HS-27A (cell line): ENCODE data around the gene TCP11L2.

ENCODE experiments used
- DNase-seq: peaks from one replicate; pipeline ENCODE4 v3.0.0-alpha.2; 2012; ENCODE audit warnings: low read depth, missing footprints

TCP11L2 gene

GRCh38 chr12:106302401-106303201 is at the start of gene TCP11L2:
TCP11L2 (plus strand) TSS chr12:106302733; CDS start chr12:106311076, 8,343 bp downstream.
- DNase-seq, result no peak

- DNase-seq, result no peak
Observed at GRCh38 chr12:106254724-106255123, 47.8 kb upstream of the TCP11L2 start.

- no peak for DNase-seq
Observed at GRCh38 chr12:106255493-106255892, 47.0 kb upstream of the TCP11L2 start.

- no peak for DNase-seq
Observed at GRCh38 chr12:106255952-106256351, 46.6 kb upstream of the TCP11L2 start.

GRCh38 chr12:106256524-106256923 is 46.0 kb upstream of the TCP11L2 start:
- DNase-seq, result no peak

- DNase-seq, result no peak
Observed at GRCh38 chr12:106258226-106258625, 44.3 kb upstream of the TCP11L2 start.

- no peak for DNase-seq
Observed at GRCh38 chr12:106258935-106259334, 43.6 kb upstream of the TCP11L2 start.

GRCh38 chr12:106265116-106265515 is 37.4 kb upstream of the TCP11L2 start:
- no peak for DNase-seq

- DNase-seq, result no peak
Observed at GRCh38 chr12:106267535-106267934, 35.0 kb upstream of the TCP11L2 start.

- no peak for DNase-seq
Observed at GRCh38 chr12:106269150-106269771, 33.3 kb upstream of the TCP11L2 start.

- DNase-seq, result no peak
Observed at GRCh38 chr12:106271575-106272505, 30.7 kb upstream of the TCP11L2 start.

GRCh38 chr12:106273491-106273890 is 29.0 kb upstream of the TCP11L2 start:
- DNase-seq, result no peak

GRCh38 chr12:106274012-106274411 is 28.5 kb upstream of the TCP11L2 start:
- no peak for DNase-seq

GRCh38 chr12:106274575-106275121 is 27.9 kb upstream of the TCP11L2 start:
- no peak for DNase-seq

- no peak for DNase-seq
Observed at GRCh38 chr12:106275458-106275857, 27.1 kb upstream of the TCP11L2 start.

GRCh38 chr12:106276032-106276740 is 26.3 kb upstream of the TCP11L2 start:
- DNase-seq, result no peak

GRCh38 chr12:106280106-106280505 is 22.4 kb upstream of the TCP11L2 start:
- DNase-seq, result no peak

- no peak for DNase-seq
Observed at GRCh38 chr12:106281056-106281782, 21.3 kb upstream of the TCP11L2 start.

GRCh38 chr12:106281804-106282203 is 20.7 kb upstream of the TCP11L2 start:
- no peak for DNase-seq

- no peak for DNase-seq
Observed at GRCh38 chr12:106282457-106283097, 20.0 kb upstream of the TCP11L2 start.
